SK-N-SH (cell line): ENCODE measurements around the gene CC2D2A. TPM values are rescaled to one million over a fixed set of nuclear protein-coding genes. Genes with fewer than 3 reads are reported as not detected.

Source experiments
- CTCF ChIA-PET: fragments of 300-600, 350-600 bp; formaldehyde crosslinking; extraction: SDS; loops from one replicate; lab custom pipeline; 2021; lab: Yijun Ruan, JAX
- POLR2A ChIA-PET: fragments of 350-600 bp; sonication (Branson Sonifier 250); formaldehyde crosslinking; extraction: SDS; loops from one replicate; lab custom pipeline; 2020; ENCODE audit warnings: antibody characterized with exemption, inconsistent platforms; lab: Yijun Ruan, JAX
- DNase-seq: peaks from one replicate; pipeline ENCODE4 v3.0.0; 2012
- H2AFZ ChIP-seq: fragments of 200-600 bp; sonication (generic); 2 replicates; pipeline ENCODE4 v1.8.1; 2016; ENCODE audit warnings: antibody characterized with exemption, mild to moderate bottlenecking, low read depth
- H3F3A ChIP-seq: fragments of 200-600 bp; sonication (generic); replicated peaks from 2 replicates; pipeline ENCODE3; 2016; ENCODE audit warnings: antibody characterized with exemption, mild to moderate bottlenecking; ENCODE audit not compliant: insufficient read depth
- H3K27ac ChIP-seq, 2 experiments: fragments of 200-500 bp in 1 of 2; fragments of 200-600 bp in 1 of 2; sonication (Bioruptor generic) in 1 of 2; sonication (generic), shearing (Covaris generic) in 1 of 2; 2 replicates each; pipeline versions ENCODE4 v1.5.1 to v1.6.1; 2014 to 2016; ENCODE audit warnings: low read depth in 2 of 2, inconsistent platforms in 1 of 2, low read length in 1 of 2, mild to moderate bottlenecking in 1 of 2, mixed read lengths in 1 of 2
- H3K27me3 ChIP-seq: fragments of 200-600 bp; sonication (generic), shearing (Covaris generic); 2 replicates; pipeline ENCODE4 v1.6.1; 2016; ENCODE audit warnings: mixed run types; ENCODE audit not compliant: insufficient read depth
- H3K36me3 ChIP-seq, 2 experiments: fragments of 200-500 bp in 1 of 2; fragments of 200-600 bp in 1 of 2; sonication (Bioruptor generic) in 1 of 2; sonication (generic) in 1 of 2; replicated peaks in 1 of 2; 2 replicates each; pipeline versions ENCODE3 to v1.5.1; 2014 to 2016; ENCODE audit warnings: low read length in 1 of 2, mild to moderate bottlenecking in 1 of 2; ENCODE audit not compliant: insufficient read depth in 2 of 2, control insufficient read depth in 1 of 2
- H3K4me1 ChIP-seq, 2 experiments: fragments of 200-500 bp in 1 of 2; fragments of 200-600 bp in 1 of 2; sonication (Bioruptor generic) in 1 of 2; sonication (generic), shearing (Covaris generic) in 1 of 2; 2 replicates each; pipeline versions ENCODE4 v1.5.1 to v1.6.1; 2014 to 2016; ENCODE audit warnings: low read depth in 1 of 2, low read length in 1 of 2, mixed run types in 1 of 2; ENCODE audit not compliant: insufficient read depth in 2 of 2, control insufficient read depth in 1 of 2
- H3K4me2 ChIP-seq: fragments of 200-600 bp; sonication (generic), shearing (Covaris generic); 2 replicates; pipeline ENCODE4 v1.6.1; 2017; ENCODE audit warnings: mixed run types
- H3K4me3 ChIP-seq, 2 experiments: fragments of 200-500 bp in 1 of 2; fragments of 200-600 bp in 1 of 2; sonication (Bioruptor generic) in 1 of 2; sonication (generic), shearing (Covaris generic) in 1 of 2; 2 replicates each; pipeline versions ENCODE4 v1.5.1 to v1.8.1; 2014 to 2016; ENCODE audit warnings: low read depth in 2 of 2, inconsistent platforms in 1 of 2, low read length in 1 of 2, mild to moderate bottlenecking in 1 of 2, mixed read lengths in 1 of 2, moderate library complexity in 1 of 2
- H3K79me2 ChIP-seq: fragments of 200-600 bp; sonication (generic); 2 replicates; pipeline ENCODE4 v1.8.1; 2017; ENCODE audit warnings: mild to moderate bottlenecking; ENCODE audit not compliant: insufficient read depth
- H3K9ac ChIP-seq: fragments of 200-600 bp; sonication (generic); 2 replicates; pipeline ENCODE4 v1.6.1; 2017; ENCODE audit warnings: mixed run types
- H3K9me2 ChIP-seq: fragments of 200-600 bp; sonication (generic); 2 replicates; pipeline ENCODE4 v1.6.1; 2017; ENCODE audit warnings: mixed run types
- H3K9me3 ChIP-seq: fragments of 200-600 bp; sonication (generic); 2 replicates; pipeline ENCODE4 v1.6.1; 2017; ENCODE audit warnings: mixed run types, mild to moderate bottlenecking, moderate library complexity
- H4K20me1 ChIP-seq: fragments of 200-600 bp; sonication (generic); 2 replicates; pipeline ENCODE4 v1.6.1; 2017; ENCODE audit warnings: mild to moderate bottlenecking, mixed run types; ENCODE audit not compliant: insufficient read depth
- CHD2 ChIP-seq: fragments of 150-350 bp; IDR thresholded peaks from 2 replicates; pipeline ENCODE4 v1.6.1; 2018; ENCODE audit warnings: low read length; ENCODE audit not compliant: partially characterized antibody
- EP300 ChIP-seq, 2 experiments: IDR thresholded peaks; 2 replicates each; pipeline versions ENCODE4 v1.4.0 to v1.6.1; 2012; ENCODE audit warnings: borderline replicate concordance in 1 of 2, low read depth in 1 of 2, low read length in 1 of 2
- EZH2phosphoT487 ChIP-seq: fragments of 200-600 bp; sonication (generic); IDR thresholded peaks from 2 replicates; pipeline ENCODE4 v1.6.1; 2017; ENCODE audit warnings: low read depth, mixed run types, mild to moderate bottlenecking, antibody characterized with exemption, moderate library complexity, borderline replicate concordance
- GABPA ChIP-seq: IDR thresholded peaks from 2 replicates; pipeline ENCODE4 v1.4.0; 2012; ENCODE audit warnings: low read depth, mild to moderate bottlenecking
- GATA2 ChIP-seq: sonication (generic); formaldehyde crosslinking; IDR thresholded peaks from 2 replicates; pipeline ENCODE4 v1.5.0; 2020; ENCODE audit warnings: mild to moderate bottlenecking, missing genetic modification reagents
- JUND ChIP-seq: IDR thresholded peaks from 2 replicates; pipeline ENCODE4 v1.4.0; 2012
- MEF2A ChIP-seq: IDR thresholded peaks from 2 replicates; pipeline ENCODE4 v1.4.0; 2012; ENCODE audit warnings: low read depth, borderline replicate concordance
- MXI1 ChIP-seq: IDR thresholded peaks from 2 replicates; pipeline ENCODE4 v1.6.1; 2012; ENCODE audit warnings: mild to moderate bottlenecking, low read depth, low read length, improper control_type of control experiment
- NFIC ChIP-seq: IDR thresholded peaks from 2 replicates; pipeline ENCODE4 v1.4.0; 2012; ENCODE audit warnings: borderline replicate concordance
- RCOR1 ChIP-seq: fragments of 150-350 bp; IDR thresholded peaks from 2 replicates; pipeline ENCODE4 v1.6.1; 2017; ENCODE audit warnings: antibody characterized with exemption, low read length
- RFX5 ChIP-seq: IDR thresholded peaks from 2 replicates; pipeline ENCODE4 v1.6.1; 2012; ENCODE audit warnings: mild to moderate bottlenecking, improper control_type of control experiment, low read length
- RXRA ChIP-seq: IDR thresholded peaks from 2 replicates; pipeline ENCODE4 v1.4.0; 2012; ENCODE audit warnings: low read depth, mild to moderate bottlenecking, borderline replicate concordance
- SIN3A ChIP-seq: IDR thresholded peaks from 2 replicates; pipeline ENCODE4 v1.6.1; 2012; ENCODE audit warnings: low read depth, mild to moderate bottlenecking, low read length, moderate library complexity, borderline replicate concordance
- SMC3 ChIP-seq: IDR thresholded peaks from 2 replicates; pipeline ENCODE4 v1.6.1; 2012; ENCODE audit warnings: low read depth, low read length, improper control_type of control experiment
- TAF1 ChIP-seq: IDR thresholded peaks from 2 replicates; pipeline ENCODE4 v1.6.1; 2012; ENCODE audit warnings: low read depth, mild to moderate bottlenecking, low read length, moderate library complexity, borderline replicate concordance
- WGBS: methylation state at CpG from one replicate; pipeline ENCODE4 v1.1.6; 2017; ENCODE audit warnings: low lambda C conversion rate; 5-methylcytosine and 5-hydroxymethylcytosine counted together
- polyA plus RNA-seq, 3 experiments: library from polyadenylated mRNA; depleted of rRNA; stranded (reverse); fragments of >200 nt; gene quantifications; 2 replicates each; pipeline ENCODE4 v1.2.3, GENCODE V29; 2012
- TF ChIP-seq, protein P1 (sequence below): IDR thresholded peaks from 2 replicates; pipeline ENCODE4 v1.6.1; 2012; ENCODE audit warnings: mild to moderate bottlenecking, low read depth, low read length, moderate library complexity
- TF ChIP-seq, protein P2 (sequence below): IDR thresholded peaks from 2 replicates; pipeline ENCODE4 v1.4.0; 2012; ENCODE audit warnings: low read depth
- TF ChIP-seq, protein P3 (sequence below): IDR thresholded peaks from 2 replicates; pipeline ENCODE4; 2012

The CC2D2A gene
- polyA plus RNA-seq, 1 of the 3 experiments (the other 2 are of a cell fraction) = 17.8 TPM

DNA sequence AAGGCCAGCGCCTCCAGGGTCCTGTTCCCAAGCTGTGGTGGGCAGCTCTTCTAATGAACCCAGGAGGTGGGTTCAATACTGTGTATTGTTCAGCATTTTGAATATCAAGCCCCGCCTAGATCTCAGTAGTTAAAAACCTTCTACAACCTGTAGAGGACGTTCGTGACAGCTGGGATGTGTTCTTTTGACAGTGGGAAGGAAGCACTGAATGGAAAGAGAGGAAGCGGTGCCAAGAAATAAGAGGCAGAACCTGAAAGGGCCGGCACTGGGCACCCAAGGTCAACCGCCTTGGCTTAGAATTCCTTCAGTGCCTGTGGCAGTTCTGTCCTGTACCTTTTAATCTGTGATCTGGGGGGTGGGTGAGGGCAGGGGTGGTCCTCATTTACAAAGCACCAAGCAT, 73.1 kb downstream of the CC2D2A start:
- H3K4me2 ChIP-seq = no peak overlapping the region
- no peaks in the 10 kb centered on the region; a peak in 1 of 4 replicates for H3K4me1 ChIP-seq
- no peak overlapping the region for H2AFZ ChIP-seq
- TF ChIP-seq, protein P1, sequence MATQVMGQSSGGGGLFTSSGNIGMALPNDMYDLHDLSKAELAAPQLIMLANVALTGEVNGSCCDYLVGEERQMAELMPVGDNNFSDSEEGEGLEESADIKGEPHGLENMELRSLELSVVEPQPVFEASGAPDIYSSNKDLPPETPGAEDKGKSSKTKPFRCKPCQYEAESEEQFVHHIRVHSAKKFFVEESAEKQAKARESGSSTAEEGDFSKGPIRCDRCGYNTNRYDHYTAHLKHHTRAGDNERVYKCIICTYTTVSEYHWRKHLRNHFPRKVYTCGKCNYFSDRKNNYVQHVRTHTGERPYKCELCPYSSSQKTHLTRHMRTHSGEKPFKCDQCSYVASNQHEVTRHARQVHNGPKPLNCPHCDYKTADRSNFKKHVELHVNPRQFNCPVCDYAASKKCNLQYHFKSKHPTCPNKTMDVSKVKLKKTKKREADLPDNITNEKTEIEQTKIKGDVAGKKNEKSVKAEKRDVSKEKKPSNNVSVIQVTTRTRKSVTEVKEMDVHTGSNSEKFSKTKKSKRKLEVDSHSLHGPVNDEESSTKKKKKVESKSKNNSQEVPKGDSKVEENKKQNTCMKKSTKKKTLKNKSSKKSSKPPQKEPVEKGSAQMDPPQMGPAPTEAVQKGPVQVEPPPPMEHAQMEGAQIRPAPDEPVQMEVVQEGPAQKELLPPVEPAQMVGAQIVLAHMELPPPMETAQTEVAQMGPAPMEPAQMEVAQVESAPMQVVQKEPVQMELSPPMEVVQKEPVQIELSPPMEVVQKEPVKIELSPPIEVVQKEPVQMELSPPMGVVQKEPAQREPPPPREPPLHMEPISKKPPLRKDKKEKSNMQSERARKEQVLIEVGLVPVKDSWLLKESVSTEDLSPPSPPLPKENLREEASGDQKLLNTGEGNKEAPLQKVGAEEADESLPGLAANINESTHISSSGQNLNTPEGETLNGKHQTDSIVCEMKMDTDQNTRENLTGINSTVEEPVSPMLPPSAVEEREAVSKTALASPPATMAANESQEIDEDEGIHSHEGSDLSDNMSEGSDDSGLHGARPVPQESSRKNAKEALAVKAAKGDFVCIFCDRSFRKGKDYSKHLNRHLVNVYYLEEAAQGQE = no peak
- TF ChIP-seq MXI1 (no peak), MEF2A (no peak), RCOR1 (no peak), EP300 (IDR thresholded peaks at IDR 0.05; ENCODE audit: borderline replicate concordance in 1 of 2, low read depth in 1 of 2, low read length in 1 of 2) (no peak), CHD2 (no peak), RFX5 (no peak), EZH2phosphoT487 (no peak), SIN3A (no peak), SMC3 (no peak), NFIC (no peak), RXRA (no peak), JUND (no peak), TAF1 (no peak), GABPA (no peak), GATA2 (CRISPR knock-in tag) (no peak)
- TF ChIP-seq, protein P2, sequence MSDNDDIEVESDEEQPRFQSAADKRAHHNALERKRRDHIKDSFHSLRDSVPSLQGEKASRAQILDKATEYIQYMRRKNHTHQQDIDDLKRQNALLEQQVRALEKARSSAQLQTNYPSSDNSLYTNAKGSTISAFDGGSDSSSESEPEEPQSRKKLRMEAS = no peak
- TF ChIP-seq, protein P3, sequence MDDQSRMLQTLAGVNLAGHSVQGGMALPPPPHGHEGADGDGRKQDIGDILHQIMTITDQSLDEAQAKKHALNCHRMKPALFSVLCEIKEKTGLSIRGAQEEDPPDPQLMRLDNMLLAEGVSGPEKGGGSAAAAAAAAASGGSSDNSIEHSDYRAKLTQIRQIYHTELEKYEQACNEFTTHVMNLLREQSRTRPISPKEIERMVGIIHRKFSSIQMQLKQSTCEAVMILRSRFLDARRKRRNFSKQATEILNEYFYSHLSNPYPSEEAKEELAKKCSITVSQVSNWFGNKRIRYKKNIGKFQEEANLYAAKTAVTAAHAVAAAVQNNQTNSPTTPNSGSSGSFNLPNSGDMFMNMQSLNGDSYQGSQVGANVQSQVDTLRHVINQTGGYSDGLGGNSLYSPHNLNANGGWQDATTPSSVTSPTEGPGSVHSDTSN = no peak
- no peak overlapping the region for H3K9ac ChIP-seq
- CTCF ChIA-PET = no interaction called here
- peaks cover 3% of the 10 kb centered on the region for H3F3A ChIP-seq
- no peak for DNase-seq
- POLR2A ChIA-PET = no interaction called here
- no peaks in the 10 kb centered on the region for H3K9me3 ChIP-seq
- 92% methylated on average over 6 of the region's 7 CpGs for WGBS
- no peaks in the 10 kb centered on the region for H3K79me2 ChIP-seq
- no peak overlapping the region for H3K27ac ChIP-seq
- H3K4me3 ChIP-seq = no peak overlapping the region
- H3K36me3 ChIP-seq = peaks cover 17 to 30% of the 10 kb centered on the region in 2 experiments
- no peaks in the 10 kb centered on the region for H3K9me2 ChIP-seq
- no peaks in the 10 kb centered on the region for H3K27me3 ChIP-seq
- no peaks in the 10 kb centered on the region for H4K20me1 ChIP-seq
